HL-60/S4 treated with retinoic acid at 250 ng/mL for 4 days and 3 days (cell line): Measurements from ENCODE around the gene THOC5.
"Not testable (repeated sequence)": the region's sequence is repeated elsewhere in the genome, so short reads cannot be mapped to it uniquely, and the experiment has no call there.

Experiments used
- in situ Hi-C: fragments of 300-500 bp; cut with MboI; formaldehyde crosslinking; loops from 2 replicates; pipeline ENCODE4 v1.7.0; 2022; ENCODE audit warnings: low sequenced_read_pairs

THOC5 gene

GRCh38 chr22:29511126-29511862, 42.3 kb downstream of the THOC5 start:
- in situ Hi-C loops = no loop called here

- in situ Hi-C loops = no loop called here
These were observed 43.0 kb downstream of the THOC5 start for GRCh38 chr22:29510542-29510941.

- in situ Hi-C loops = no loop called here
These were observed 43.7 kb downstream of the THOC5 start for GRCh38 chr22:29509815-29510214.

GRCh38 chr22:29509298-29509697, 44.3 kb downstream of the THOC5 start:
- in situ Hi-C loops = no loop called here

- in situ Hi-C loops = no loop called here
These were observed 49.7 kb downstream of the THOC5 start for GRCh38 chr22:29503811-29504372.

GRCh38 chr22:29499852-29500251, 53.7 kb downstream of the THOC5 start:
- in situ Hi-C loops = no loop called here

GRCh38 chr22:29493636-29494035, 59.9 kb downstream of the THOC5 start:
- in situ Hi-C loops = no loop called here

- in situ Hi-C loops = no loop called here
These were observed 62.5 kb downstream of the THOC5 start for GRCh38 chr22:29491012-29491411.

- in situ Hi-C loops = not testable (repeated sequence)
These were observed 64.3 kb downstream of the THOC5 start for GRCh38 chr22:29489127-29489780.

- in situ Hi-C loops = no loop called here
These were observed 66.1 kb downstream of the THOC5 start for GRCh38 chr22:29487426-29487986.

- in situ Hi-C loops = no loop called here
These were observed 68.1 kb downstream of the THOC5 start for GRCh38 chr22:29485448-29485847.

GRCh38 chr22:29484642-29485041, 68.9 kb downstream of the THOC5 start:
- in situ Hi-C loops = no loop called here

- in situ Hi-C loops = no loop called here
These were observed 70.3 kb downstream of the THOC5 start for GRCh38 chr22:29483254-29483653.

- in situ Hi-C loops = no loop called here
These were observed 70.8 kb downstream of the THOC5 start for GRCh38 chr22:29482726-29483125.

GRCh38 chr22:29482253-29482652, 71.3 kb downstream of the THOC5 start:
- in situ Hi-C loops = no loop called here

GRCh38 chr22:29481265-29482000, 72.1 kb downstream of the THOC5 start:
- in situ Hi-C loops = no loop called here

- in situ Hi-C loops = no loop called here
These were observed 72.9 kb downstream of the THOC5 start for GRCh38 chr22:29480512-29481264.

- in situ Hi-C loops = no loop called here
These were observed 73.4 kb downstream of the THOC5 start for GRCh38 chr22:29480262-29480511.

GRCh38 chr22:29479417-29480261, 73.9 kb downstream of the THOC5 start, which contains the start of gene NEFH:
Gene NEFH (plus strand): TSS chr22:29480218. CDS start chr22:29480263, 45 bp downstream.
- in situ Hi-C loops = no loop called here
